Neural progenitor cell (in vitro differentiated cells): ENCODE results near the gene OPCML. TPM values are rescaled to one million over a fixed set of nuclear protein-coding genes. Genes with fewer than 3 reads are reported as not detected.

Experiments
- DNase-seq: peaks from one replicate; pipeline ENCODE4 v3.0.0-alpha.2; 2016; ENCODE audit warnings: low spot score
- H2AFZ ChIP-seq: fragments of 200-600 bp; sonication (generic); replicated peaks from 2 replicates; pipeline ENCODE4 v1.6.1; 2016; ENCODE audit warnings: antibody characterized with exemption
- H3F3A ChIP-seq: fragments of 200-600 bp; sonication (generic); 2 replicates; pipeline ENCODE4 v1.6.1; 2016; ENCODE audit warnings: antibody characterized with exemption, low read depth
- H3K27ac ChIP-seq: fragments of 200-600 bp; sonication (generic); 2 replicates; pipeline ENCODE4 v1.5.1; 2016; ENCODE audit warnings: mild to moderate bottlenecking
- H3K27me3 ChIP-seq: fragments of 200-600 bp; sonication (generic); 2 replicates; pipeline ENCODE4 v1.6.1; 2016; ENCODE audit warnings: mild to moderate bottlenecking, moderate library complexity
- H3K36me3 ChIP-seq: fragments of 200-600 bp; sonication (generic); 2 replicates; pipeline ENCODE4 v1.5.1; 2016
- H3K4me1 ChIP-seq: fragments of 200-600 bp; sonication (generic); 2 replicates; pipeline ENCODE4 v1.6.1; 2016; ENCODE audit warnings: mixed run types
- H3K4me2 ChIP-seq: fragments of 200-600 bp; sonication (generic); 2 replicates; pipeline ENCODE4 v1.6.1; 2016
- H3K4me3 ChIP-seq: fragments of 200-600 bp; sonication (generic); 2 replicates; pipeline ENCODE4 v1.5.1; 2016
- H3K79me2 ChIP-seq: fragments of 200-600 bp; sonication (generic); 2 replicates; pipeline ENCODE4 v1.6.1; 2016; ENCODE audit warnings: low read depth
- H3K9ac ChIP-seq: fragments of 200-600 bp; sonication (generic); 2 replicates; pipeline ENCODE4 v1.6.1; 2016
- H3K9me3 ChIP-seq: fragments of 200-600 bp; sonication (generic); 2 replicates; pipeline ENCODE4 v1.5.1; 2016; ENCODE audit warnings: low read depth
- H4K20me1 ChIP-seq: fragments of 200-600 bp; sonication (generic); 2 replicates; pipeline ENCODE4 v1.6.1; 2016; ENCODE audit warnings: low read depth
- H3K27ac Mint-ChIP-seq: 3 replicates; pipeline ENCODE4 v1.8.0; 2021; ENCODE audit warnings: mixed read lengths
- H3K27me3 Mint-ChIP-seq: 2 replicates; pipeline ENCODE4 v1.8.0; 2022; ENCODE audit warnings: low read depth, mild to moderate bottlenecking, inconsistent platforms, moderate library complexity, mixed read lengths; ENCODE audit not compliant: insufficient read depth
- H3K36me3 Mint-ChIP-seq: 3 replicates; pipeline ENCODE4 v1.8.0; 2021; ENCODE audit warnings: mixed read lengths
- H3K4me1 Mint-ChIP-seq: 3 replicates; pipeline ENCODE4 v1.8.0; 2021; ENCODE audit warnings: mixed read lengths
- H3K4me3 Mint-ChIP-seq: 3 replicates; pipeline ENCODE4 v1.8.0; 2021; ENCODE audit warnings: mild to moderate bottlenecking, moderate library complexity, mixed read lengths
- H3K9me3 Mint-ChIP-seq: 3 replicates; pipeline ENCODE4 v1.8.0; 2020; ENCODE audit warnings: mixed read lengths
- EZH2 ChIP-seq: fragments of 200-600 bp; sonication (generic); IDR thresholded peaks from 2 replicates; pipeline ENCODE4 v1.6.1; 2017; ENCODE audit warnings: antibody characterized with exemption, mild to moderate bottlenecking, moderate library complexity
- EZH2phosphoT487 ChIP-seq: fragments of 200-600 bp; sonication (generic); IDR thresholded peaks from 2 replicates; pipeline ENCODE4 v1.6.1; 2017; ENCODE audit warnings: antibody characterized with exemption
- total RNA-seq: library from RNA; depleted of rRNA; stranded (reverse); fragments of >200 nt; gene quantifications from 2 replicates; pipeline ENCODE4 v1.2.3, GENCODE V29; 2015; ENCODE audit warnings: low replicate concordance
- TF ChIP-seq, protein P1 (sequence below): fragments of 200-600 bp; sonication (generic); IDR thresholded peaks from 2 replicates; pipeline ENCODE4 v1.5.1; 2017; ENCODE audit warnings: antibody characterized with exemption, mild to moderate bottlenecking

The OPCML gene
- total RNA-seq, 1 donor from 2014 or later: 0.02 TPM

DNA sequence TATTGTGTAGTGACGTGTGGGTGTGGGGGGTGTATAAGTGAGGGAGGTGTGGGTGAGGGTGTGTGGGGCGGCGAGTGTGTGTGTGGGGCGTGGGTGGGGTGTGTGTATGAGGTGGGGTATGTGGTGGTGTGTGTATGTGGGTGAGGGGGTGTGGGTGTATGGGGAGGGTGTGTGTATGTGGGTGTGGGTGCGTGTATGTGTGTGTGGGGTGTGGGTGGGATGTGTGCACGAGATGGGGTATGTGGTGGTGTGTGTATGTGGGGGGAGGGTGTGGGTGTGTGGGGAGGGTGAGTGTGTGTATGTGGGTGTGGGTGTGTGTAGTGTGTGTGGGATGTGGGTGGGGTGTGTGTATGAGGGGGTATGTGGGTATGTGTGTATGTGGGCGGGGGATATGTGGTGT, 205.5 kb downstream of the OPCML start:
- TF ChIP-seq, protein P1, sequence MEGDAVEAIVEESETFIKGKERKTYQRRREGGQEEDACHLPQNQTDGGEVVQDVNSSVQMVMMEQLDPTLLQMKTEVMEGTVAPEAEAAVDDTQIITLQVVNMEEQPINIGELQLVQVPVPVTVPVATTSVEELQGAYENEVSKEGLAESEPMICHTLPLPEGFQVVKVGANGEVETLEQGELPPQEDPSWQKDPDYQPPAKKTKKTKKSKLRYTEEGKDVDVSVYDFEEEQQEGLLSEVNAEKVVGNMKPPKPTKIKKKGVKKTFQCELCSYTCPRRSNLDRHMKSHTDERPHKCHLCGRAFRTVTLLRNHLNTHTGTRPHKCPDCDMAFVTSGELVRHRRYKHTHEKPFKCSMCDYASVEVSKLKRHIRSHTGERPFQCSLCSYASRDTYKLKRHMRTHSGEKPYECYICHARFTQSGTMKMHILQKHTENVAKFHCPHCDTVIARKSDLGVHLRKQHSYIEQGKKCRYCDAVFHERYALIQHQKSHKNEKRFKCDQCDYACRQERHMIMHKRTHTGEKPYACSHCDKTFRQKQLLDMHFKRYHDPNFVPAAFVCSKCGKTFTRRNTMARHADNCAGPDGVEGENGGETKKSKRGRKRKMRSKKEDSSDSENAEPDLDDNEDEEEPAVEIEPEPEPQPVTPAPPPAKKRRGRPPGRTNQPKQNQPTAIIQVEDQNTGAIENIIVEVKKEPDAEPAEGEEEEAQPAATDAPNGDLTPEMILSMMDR: no peak
- TF ChIP-seq EZH2 (no peak), EZH2phosphoT487 (no peak)
- H4K20me1 ChIP-seq: peaks cover 10% of the 10 kb centered on the region
- H3K79me2 ChIP-seq: no peaks in the 10 kb centered on the region
- no peaks in the 10 kb centered on the region for H3K9me3 Mint-ChIP-seq
- no peak overlapping the region for H3K4me3 Mint-ChIP-seq
- H3K27me3 Mint-ChIP-seq: peaks cover 2% of the 10 kb centered on the region
- no peak overlapping the region for H3K9ac ChIP-seq
- DNase-seq: no peak
- no peaks in the 10 kb centered on the region for H3K27me3 ChIP-seq
- peaks cover 11% of the 10 kb centered on the region for H3K4me1 ChIP-seq
- no peaks in the 10 kb centered on the region for H3K9me3 ChIP-seq
- H3K4me3 ChIP-seq: no peak overlapping the region
- H3K4me1 Mint-ChIP-seq: peaks cover 7% of the 10 kb centered on the region
- no peaks in the 10 kb centered on the region for H3K36me3 Mint-ChIP-seq
- no peak overlapping the region for H2AFZ ChIP-seq
- H3F3A ChIP-seq: no peaks in the 10 kb centered on the region
- H3K27ac Mint-ChIP-seq: no peak overlapping the region
- no peak overlapping the region for H3K4me2 ChIP-seq
- no peaks in the 10 kb centered on the region for H3K36me3 ChIP-seq
- no peak overlapping the region for H3K27ac ChIP-seq

DNA sequence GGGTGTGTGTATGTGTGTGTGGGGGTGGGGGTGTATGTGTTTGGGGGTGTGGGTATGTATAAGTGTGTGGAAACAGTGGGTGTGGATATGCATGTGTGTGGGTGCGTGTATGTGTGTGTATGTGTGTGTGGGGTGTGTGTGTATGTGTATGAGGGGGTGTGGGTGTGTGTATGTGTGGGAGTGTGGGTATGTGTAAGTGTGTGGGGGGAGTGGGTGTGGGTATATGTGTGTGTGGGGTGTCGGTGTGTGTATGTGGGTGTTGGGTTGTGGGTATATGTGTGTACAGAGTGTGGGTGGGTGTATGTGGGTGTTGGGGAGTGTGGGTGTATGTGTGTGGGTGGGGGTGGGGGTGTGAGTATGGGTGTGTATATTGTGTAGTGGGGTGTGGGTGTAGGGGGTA, 206.0 kb downstream of the OPCML start:
- no peaks in the 10 kb centered on the region for H3K36me3 Mint-ChIP-seq
- no peak overlapping the region for H3K4me3 ChIP-seq
- no peaks in the 10 kb centered on the region for H3K9me3 ChIP-seq
- no peaks in the 10 kb centered on the region for H3K79me2 ChIP-seq
- H3K27ac Mint-ChIP-seq: no peak overlapping the region
- DNase-seq: no peak
- no peaks in the 10 kb centered on the region for H3F3A ChIP-seq
- no peak overlapping the region for H3K27ac ChIP-seq
- no peaks in the 10 kb centered on the region for H3K27me3 ChIP-seq
- no peaks in the 10 kb centered on the region for H3K36me3 ChIP-seq
- H4K20me1 ChIP-seq: peaks cover 10% of the 10 kb centered on the region
- H3K4me1 Mint-ChIP-seq: peaks cover 7% of the 10 kb centered on the region
- peaks cover 2% of the 10 kb centered on the region for H3K27me3 Mint-ChIP-seq
- no peak overlapping the region for H3K4me2 ChIP-seq
- H3K9me3 Mint-ChIP-seq: no peaks in the 10 kb centered on the region
- TF ChIP-seq EZH2 (no peak), EZH2phosphoT487 (no peak)
- TF ChIP-seq, protein P1: no peak
- no peak overlapping the region for H3K9ac ChIP-seq
- H3K4me1 ChIP-seq: peaks cover 11% of the 10 kb centered on the region
- no peak overlapping the region for H2AFZ ChIP-seq
- H3K4me3 Mint-ChIP-seq: no peak overlapping the region

DNA sequence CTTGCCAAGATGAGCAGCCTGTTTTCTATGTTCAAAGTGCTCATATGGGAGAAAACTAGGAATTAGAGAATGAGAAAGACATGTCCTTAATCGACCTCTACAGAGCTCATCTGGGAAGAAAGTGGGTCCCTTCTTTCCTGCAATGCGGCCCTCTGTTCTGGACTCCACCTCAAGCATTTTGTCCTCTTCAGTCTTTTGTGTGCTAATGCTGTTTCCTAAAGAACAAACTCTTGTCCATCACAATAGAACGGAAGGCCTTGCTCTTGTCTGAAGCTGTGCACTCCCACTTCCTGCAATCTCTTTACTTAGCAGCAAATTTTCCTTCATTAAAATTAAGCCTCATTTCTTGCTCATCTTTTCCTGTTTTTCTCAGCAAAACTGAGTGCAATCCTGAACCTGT, 206.6 kb downstream of the OPCML start:
- Mint-ChIP-seq H3K36me3 (no peaks in the 10 kb centered on the region), H3K4me1 (peaks cover 7% of the 10 kb centered on the region), H3K27ac (peak overlapping the region; percentile 69), H3K27me3 (peaks cover 2% of the 10 kb centered on the region), H3K9me3 (no peaks in the 10 kb centered on the region), H3K4me3 (no peak overlapping the region)
- H3K27ac ChIP-seq: no peak overlapping the region
- TF ChIP-seq, protein P1: no peak
- TF ChIP-seq EZH2phosphoT487 (no peak), EZH2 (no peak)
- no peaks in the 10 kb centered on the region for H3K79me2 ChIP-seq
- H2AFZ ChIP-seq: no peak overlapping the region
- no peaks in the 10 kb centered on the region for H3F3A ChIP-seq
- no peak overlapping the region for H3K4me3 ChIP-seq
- no peaks in the 10 kb centered on the region for H3K36me3 ChIP-seq
- no peaks in the 10 kb centered on the region for H3K27me3 ChIP-seq
- peaks cover 10% of the 10 kb centered on the region for H4K20me1 ChIP-seq
- DNase-seq: no peak
- peaks cover 11% of the 10 kb centered on the region for H3K4me1 ChIP-seq
- no peak overlapping the region for H3K9ac ChIP-seq
- no peaks in the 10 kb centered on the region for H3K9me3 ChIP-seq
- no peak overlapping the region for H3K4me2 ChIP-seq

DNA sequence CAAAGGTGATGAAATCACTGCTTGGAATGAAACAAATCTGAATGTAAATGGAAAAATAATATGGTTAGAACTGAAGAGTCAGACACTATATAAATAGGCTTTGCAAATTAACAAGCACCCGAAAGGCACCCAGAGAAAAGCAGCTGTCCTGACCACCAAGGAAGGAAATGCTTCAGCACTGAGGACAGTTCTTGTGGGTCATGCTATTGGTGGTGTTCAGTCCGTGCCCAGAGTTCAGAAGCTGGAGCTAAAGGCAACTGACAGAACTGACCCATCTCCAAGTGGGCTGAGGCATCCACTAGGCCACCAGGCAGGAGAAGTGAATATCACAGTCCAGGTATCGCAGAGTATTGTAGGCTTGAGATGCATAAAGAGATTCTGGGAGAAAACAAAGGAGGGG, 208.9 kb downstream of the OPCML start:
- peaks cover 10% of the 10 kb centered on the region for H4K20me1 ChIP-seq
- no peaks in the 10 kb centered on the region for H3K9me3 Mint-ChIP-seq
- no peaks in the 10 kb centered on the region for H3K27me3 ChIP-seq
- H3K36me3 Mint-ChIP-seq: no peaks in the 10 kb centered on the region
- no peak overlapping the region for H2AFZ ChIP-seq
- no peaks in the 10 kb centered on the region for H3K36me3 ChIP-seq
- no peak overlapping the region for H3K4me3 Mint-ChIP-seq
- H3K4me2 ChIP-seq: no peak overlapping the region
- H3K9ac ChIP-seq: no peak overlapping the region
- H3K4me3 ChIP-seq: no peak overlapping the region
- H3K27ac ChIP-seq: no peak overlapping the region
- peaks cover 5% of the 10 kb centered on the region for H3K27me3 Mint-ChIP-seq
- H3K27ac Mint-ChIP-seq: no peak overlapping the region
- H3K4me1 ChIP-seq: peaks cover 11% of the 10 kb centered on the region
- peaks cover 8% of the 10 kb centered on the region for H3K4me1 Mint-ChIP-seq
- no peaks in the 10 kb centered on the region for H3K79me2 ChIP-seq
- peak; percentile 36 for DNase-seq
- no peaks in the 10 kb centered on the region for H3F3A ChIP-seq
- H3K9me3 ChIP-seq: no peaks in the 10 kb centered on the region
- TF ChIP-seq, protein P1: no peak
- TF ChIP-seq EZH2: no peak
- TF ChIP-seq EZH2phosphoT487: no peak
